Medulla oblongata (tissue), 1 donor: ENCODE measurements around the gene FHOD1.

ENCODE experiments used
- DNase-seq: peaks from one replicate; pipeline ENCODE4 v3.0.0-alpha.2; 2015; ENCODE audit errors: extremely low spot score

FHOD1 gene

GRCh38 chr16:67277294-67277998 is 30.2 kb upstream of the FHOD1 start:
- DNase-seq, result no peak

GRCh38 chr16:67275321-67275720 is 28.0 kb upstream of the FHOD1 start:
- no peak for DNase-seq

GRCh38 chr16:67271446-67271845 is 24.2 kb upstream of the FHOD1 start:
- no peak for DNase-seq

- DNase-seq, result no peak
Measured at GRCh38 chr16:67270931-67271338, 23.7 kb upstream of the FHOD1 start.

GRCh38 chr16:67269766-67270165 is 22.5 kb upstream of the FHOD1 start:
- no peak for DNase-seq

- DNase-seq, result no peak
Measured at GRCh38 chr16:67268136-67268579, 20.9 kb upstream of the FHOD1 start.

GRCh38 chr16:67265834-67266233 is 18.6 kb upstream of the FHOD1 start:
- no peak for DNase-seq

GRCh38 chr16:67264866-67265265 is 17.6 kb upstream of the FHOD1 start:
- no peak for DNase-seq

GRCh38 chr16:67264277-67264676 is 17.0 kb upstream of the FHOD1 start:
- no peak for DNase-seq

GRCh38 chr16:67263201-67263600 is 15.9 kb upstream of the FHOD1 start:
- no peak for DNase-seq

- DNase-seq, result no peak
Measured at GRCh38 chr16:67260426-67261063, 13.3 kb upstream of the FHOD1 start.

- DNase-seq, result no peak
Measured at GRCh38 chr16:67259705-67260104, 12.4 kb upstream of the FHOD1 start.

GRCh38 chr16:67258161-67258835 is 11.0 kb upstream of the FHOD1 start:
- no peak for DNase-seq

GRCh38 chr16:67257486-67258160 is 10.3 kb upstream of the FHOD1 start:
- no peak for DNase-seq

GRCh38 chr16:67256701-67257230 is 9.5 kb upstream of the FHOD1 start:
- no peak for DNase-seq

GRCh38 chr16:67255553-67256221 is 8.4 kb upstream of the FHOD1 start:
- no peak for DNase-seq

- no peak for DNase-seq
Measured at GRCh38 chr16:67254801-67255552, 7.7 kb upstream of the FHOD1 start.

GRCh38 chr16:67252609-67253497 is 5.6 kb upstream of the FHOD1 start:
- DNase-seq, result peak; percentile 70

GRCh38 chr16:67250045-67250327 is 2.7 kb upstream of the FHOD1 start:
- no peak for DNase-seq
